Endothelial cell of umbilical vein (primary cell): ENCODE measurements around the gene MARK2. TPM values are rescaled to one million over a fixed set of nuclear protein-coding genes. Genes with fewer than 3 reads are reported as not detected.

ENCODE experiments used
- BruUV-seq: library from RNA; stranded (reverse); fragments of 400-500 nt; replicated peaks from 2 replicates; lab custom pipeline; 2021; lab: Mats Ljungman, UMichigan
- CTCF ChIA-PET: fragments of 300-600, 350-600 bp; sonication (Branson Sonifier 250); formaldehyde crosslinking; loops from one replicate; lab custom pipeline; 2021; ENCODE audit warnings: antibody characterized with exemption, inconsistent platforms; lab: Charles Lee
- POLR2A ChIA-PET: fragments of 300-600, 350-600 bp; sonication (Branson Sonifier 250); formaldehyde crosslinking; loops from one replicate; lab custom pipeline; 2021; ENCODE audit warnings: antibody characterized with exemption, inconsistent platforms; lab: Charles Lee
- DNase-seq: peaks from one replicate; pipeline ENCODE4 v3.0.0-alpha.2; 2011; ENCODE audit warnings: low read depth, low spot score
- FAIRE-seq: peaks from 2 replicates; lab custom pipeline; 2011; peaks lifted over from hg19 to GRCh38; lab: Jason Lieb, UNC
- H2AFZ ChIP-seq: 2 replicates; pipeline ENCODE4 v1.6.0; 2012; ENCODE audit warnings: low read depth, low read length, control low read depth, inconsistent platforms
- H3K27ac ChIP-seq: 2 replicates; pipeline ENCODE4 v1.5.1; 2011; ENCODE audit warnings: low read depth, mild to moderate bottlenecking, control low read depth, low read length, moderate library complexity; ENCODE audit not compliant: insufficient read depth
- H3K27me3 ChIP-seq, 2 experiments: 2 replicates each; pipeline versions ENCODE4 v1.6.0 to v1.6.1; 2011; ENCODE audit warnings: low read length in 2 of 2, mixed read lengths in 1 of 2; ENCODE audit not compliant: control insufficient read depth in 2 of 2, insufficient read depth in 2 of 2
- H3K36me3 ChIP-seq, 2 experiments: 2 replicates in 1 of 2; 3 replicates in 1 of 2; pipeline ENCODE4 v1.5.1; 2011; ENCODE audit warnings: low read length in 2 of 2, mild to moderate bottlenecking in 1 of 2, moderate library complexity in 1 of 2; ENCODE audit not compliant: control insufficient read depth in 2 of 2, insufficient read depth in 2 of 2; ENCODE audit errors: extremely low read depth in 1 of 2
- H3K4me1 ChIP-seq: 3 replicates; pipeline ENCODE4 v1.5.1; 2011; ENCODE audit warnings: mild to moderate bottlenecking, low read length; ENCODE audit not compliant: control insufficient read depth, insufficient read depth; ENCODE audit errors: extremely low read depth
- H3K4me2 ChIP-seq: 2 replicates; pipeline ENCODE4 v1.6.1; 2011; ENCODE audit warnings: low read length, control low read depth, mixed read lengths; ENCODE audit not compliant: insufficient read depth
- H3K4me3 ChIP-seq, 3 experiments: fragments of 200-600 bp in 1 of 3; sonication (generic), shearing (Covaris generic) in 1 of 3; replicated peaks in 1 of 3; 2 replicates each; pipeline ENCODE4 v1.5.1; 2011 to 2016; ENCODE audit warnings: control low read depth in 3 of 3, low read length in 3 of 3, mild to moderate bottlenecking in 2 of 3, inconsistent platforms in 1 of 3, low read depth in 1 of 3, moderate library complexity in 1 of 3; ENCODE audit not compliant: insufficient read depth in 1 of 3
- H3K79me2 ChIP-seq: 2 replicates; pipeline ENCODE4 v1.6.0; 2012; ENCODE audit warnings: low read length, inconsistent platforms; ENCODE audit not compliant: control insufficient read depth, insufficient read depth
- H3K9ac ChIP-seq: replicated peaks from 2 replicates; pipeline ENCODE3; 2011; ENCODE audit warnings: low read length, control low read depth; ENCODE audit not compliant: insufficient read depth; ENCODE audit errors: extremely low read depth
- H3K9me1 ChIP-seq: replicated peaks from 3 replicates; pipeline ENCODE4 v1.6.0; 2011; ENCODE audit warnings: mild to moderate bottlenecking, low read length; ENCODE audit not compliant: control insufficient read depth, insufficient read depth; ENCODE audit errors: extremely low read depth
- H3K9me3 ChIP-seq: replicated peaks from 2 replicates; pipeline ENCODE4 v1.5.1; 2012; ENCODE audit warnings: low read length, inconsistent platforms; ENCODE audit not compliant: control insufficient read depth, insufficient read depth
- H4K20me1 ChIP-seq: replicated peaks from 2 replicates; pipeline ENCODE3; 2011; ENCODE audit warnings: mild to moderate bottlenecking, low read length; ENCODE audit not compliant: control insufficient read depth, insufficient read depth; ENCODE audit errors: extremely low read depth
- CTCF ChIP-seq, 2 donors: IDR thresholded peaks; 1 replicate in 1 of 2; 2 replicates in 1 of 2; pipeline ENCODE4 v1.5.1; 2011; ENCODE audit warnings: low read length in 2 of 2, mild to moderate bottlenecking in 2 of 2, moderate library complexity in 2 of 2, control low read depth in 1 of 2, inconsistent platforms in 1 of 2, low read depth in 1 of 2; ENCODE audit not compliant: insufficient read depth in 1 of 2; ENCODE audit errors: extremely low read depth in 1 of 2
- EZH2 ChIP-seq: IDR thresholded peaks from 2 replicates; pipeline ENCODE4 v1.6.1; 2012; ENCODE audit warnings: borderline replicate concordance, low read depth, mild to moderate bottlenecking, moderate library complexity, low read length, inconsistent platforms; ENCODE audit not compliant: severe bottlenecking
- FOS ChIP-seq: IDR thresholded peaks from 2 replicates; pipeline ENCODE4 v1.6.1; 2011; ENCODE audit warnings: mild to moderate bottlenecking, low read length, moderate library complexity, borderline replicate concordance; ENCODE audit not compliant: insufficient read depth
- GATA2 ChIP-seq: IDR thresholded peaks from 2 replicates; pipeline ENCODE4 v1.7.0; 2011; ENCODE audit warnings: low read depth, mild to moderate bottlenecking, moderate library complexity, mixed read lengths, low read length; ENCODE audit not compliant: insufficient read length, insufficient read depth
- JUN ChIP-seq: IDR thresholded peaks from 2 replicates; pipeline ENCODE4 v1.6.1; 2011; ENCODE audit warnings: borderline replicate concordance, low read depth; ENCODE audit not compliant: insufficient read length, insufficient read depth
- MYC ChIP-seq: IDR thresholded peaks from one replicate; pipeline ENCODE4 v1.6.1; 2011; ENCODE audit warnings: mild to moderate bottlenecking, low read depth, low read length
- POLR2A ChIP-seq: IDR thresholded peaks from 2 replicates; pipeline ENCODE4 v1.6.1; 2012; ENCODE audit warnings: low read depth, mild to moderate bottlenecking, control low read depth, low read length
- POLR2AphosphoS5 ChIP-seq: IDR thresholded peaks from 2 replicates; pipeline ENCODE4 v1.6.1; 2012; ENCODE audit warnings: low read depth, mild to moderate bottlenecking, control low read depth, low read length, moderate library complexity; ENCODE audit not compliant: insufficient read depth
- dilution Hi-C: fragments of 300-500 bp; cut with MboI; formaldehyde crosslinking; loops from one replicate; pipeline ENCODE4 v1.15.0; 2019; ENCODE audit warnings: low sequenced_read_pairs; ENCODE audit not compliant: extremely low pct_ligation_motif_present
- intact Hi-C: fragments of 100-400 bp; cut with micrococcal nuclease; formaldehyde crosslinking; loops from one replicate; pipeline ENCODE4 v1.10.0; 2022
- polyA plus RNA-seq, 4 experiments: library from polyadenylated mRNA; depleted of rRNA in 3 of 4; stranded (reverse) in 3 of 4; unstranded in 1 of 4; fragments of >200 nt; gene quantifications; 2 replicates each; pipeline versions ENCODE4 v1.2.1 to v1.2.3, GENCODE V29; 2011 to 2012; ENCODE audit warnings: missing spikeins in 1 of 4
- total RNA-seq: library from RNA; stranded (reverse); gene quantifications from 2 replicates; pipeline ENCODE4 v1.2.3, GENCODE V29; 2021
- TF ChIP-seq, protein P1 (sequence below): IDR thresholded peaks from 2 replicates; pipeline ENCODE4 v1.6.1; 2011; ENCODE audit not compliant: insufficient read depth, insufficient read length

MARK2 gene
- total and polyA plus RNA-seq, 2 donors (not counting 3 experiments of a cell fraction or from before 2014, with no cell fraction given): 16.6 to 34.7 TPM

DNA sequence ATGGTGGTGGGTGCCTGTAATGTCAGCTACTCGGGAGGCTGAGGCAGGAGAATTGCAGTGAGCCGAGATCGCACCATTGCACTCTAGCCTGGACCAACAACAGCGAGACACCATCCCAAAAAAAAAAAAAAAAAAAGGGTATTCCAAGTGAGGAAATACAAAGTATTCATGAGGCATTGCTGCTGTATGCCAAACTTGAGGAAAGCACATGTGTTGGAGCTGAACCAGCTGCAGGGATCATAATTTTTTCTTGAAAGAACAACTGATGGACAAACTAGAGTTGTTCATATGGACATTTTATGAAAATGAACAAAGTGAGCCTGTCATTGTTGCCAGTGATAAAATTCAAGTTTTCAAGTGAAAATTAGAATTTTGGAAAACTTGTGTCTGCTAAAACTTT, 15.8 kb downstream of the MARK2 start:
- Histone ChIP-seq H3K9me3 (no peaks in the 10 kb centered on the region), H4K20me1 (peaks cover 4% of the 10 kb centered on the region), H3K36me3 (peaks cover 0 to 2% of the 10 kb centered on the region in 2 experiments), H3K9ac (no peak overlapping the region), H3K79me2 (peaks cover 63% of the 10 kb centered on the region), H3K4me1 (peaks cover 11% of the 10 kb centered on the region), H3K27me3 (no peaks in the 10 kb centered on the region), H2AFZ (no peak overlapping the region), H3K4me2 (no peak overlapping the region), H3K9me1 (no peaks in the 10 kb centered on the region), H3K27ac (no peak overlapping the region), H3K4me3 (no peak overlapping the region)
- intact Hi-C loops (no loop called here), dilution Hi-C loops (no loop called here)
- DNase-seq: no peak
- no peak for TF ChIP-seq CTCF (IDR thresholded peaks at IDR 0.05; ENCODE audit: extremely low read depth in 1 of 2, insufficient read depth in 1 of 2, low read depth in 1 of 2, low read length in 2 of 2)
- TF ChIP-seq, protein P1, sequence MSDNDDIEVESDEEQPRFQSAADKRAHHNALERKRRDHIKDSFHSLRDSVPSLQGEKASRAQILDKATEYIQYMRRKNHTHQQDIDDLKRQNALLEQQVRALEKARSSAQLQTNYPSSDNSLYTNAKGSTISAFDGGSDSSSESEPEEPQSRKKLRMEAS: no peak
- no peak for TF ChIP-seq GATA2
- BruUV-seq: no TSS peak
- no peak for FAIRE-seq
- ChIA-PET CTCF (no interaction called here), POLR2A (no interaction called here)

DNA sequence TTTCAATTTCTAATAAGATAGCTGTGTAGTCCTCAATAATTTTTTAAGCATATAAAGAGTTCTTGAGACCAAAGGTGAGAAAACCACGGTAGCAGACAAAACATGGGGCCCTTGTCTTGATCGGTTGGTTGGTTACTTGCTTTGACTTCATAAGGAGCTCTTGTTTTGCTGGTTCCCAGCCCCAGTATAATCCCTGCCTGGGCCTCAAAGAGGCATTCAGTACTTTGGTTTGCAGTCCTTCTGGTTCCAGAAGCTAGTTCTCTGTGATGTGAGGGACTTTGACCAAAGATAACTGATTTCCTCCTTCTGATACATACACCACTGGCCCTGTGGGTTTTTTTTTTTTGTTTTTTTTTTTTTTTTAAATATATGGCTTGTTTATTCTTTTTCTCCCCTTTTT, 17.1 kb downstream of the MARK2 start:
- H3K9me3 ChIP-seq: no peaks in the 10 kb centered on the region
- H2AFZ ChIP-seq: no peak overlapping the region
- FAIRE-seq: no peak
- POLR2A ChIA-PET: no interaction called here
- H4K20me1 ChIP-seq: peaks cover 4% of the 10 kb centered on the region
- CTCF ChIA-PET: interaction anchor here (0.7 to 1.2 kb wide), 3 partner anchors 16 to 36 kb away, joined by 3 to 4 read pairs (median 3); no protein-coding TSS in a partner anchor
- H3K4me1 ChIP-seq: peaks cover 11% of the 10 kb centered on the region
- no TSS peak for BruUV-seq
- peaks cover 0 to 2% of the 10 kb centered on the region in 2 experiments for H3K36me3 ChIP-seq
- no peak overlapping the region for H3K9ac ChIP-seq
- no peaks in the 10 kb centered on the region for H3K27me3 ChIP-seq
- H3K9me1 ChIP-seq: no peaks in the 10 kb centered on the region
- no peak overlapping the region for H3K4me2 ChIP-seq
- no peak for DNase-seq
- H3K27ac ChIP-seq: no peak overlapping the region
- no peak overlapping the region for H3K4me3 ChIP-seq
- H3K79me2 ChIP-seq: peaks cover 60% of the 10 kb centered on the region
- intact Hi-C loops (no loop called here), dilution Hi-C loops (no loop called here)
- TF ChIP-seq EZH2 (no peak), MYC (no peak), FOS (no peak), POLR2AphosphoS5 (no peak), POLR2A (no peak), CTCF (IDR thresholded peaks at IDR 0.05; ENCODE audit: extremely low read depth in 1 of 2, insufficient read depth in 1 of 2, low read depth in 1 of 2, low read length in 2 of 2) (no peak), GATA2 (no peak), JUN (no peak)
- TF ChIP-seq, protein P1: no peak
